Stomach smooth muscle (tissue), 2 donors: Measurements from ENCODE around the gene SUFU.

Experiments used
- H3K27ac ChIP-seq: one replicate; pipeline ENCODE4 v1.7.0; 2013; ENCODE audit warnings: mild to moderate bottlenecking, low read length, inconsistent platforms
- H3K27me3 ChIP-seq, 2 donors: one replicate each; pipeline ENCODE4 v1.7.0; 2013; ENCODE audit warnings: low read length in 2 of 2; ENCODE audit not compliant: insufficient read depth in 2 of 2, control insufficient read depth in 1 of 2
- H3K36me3 ChIP-seq, 2 donors: one replicate each; pipeline ENCODE4 v1.7.0; 2013; ENCODE audit warnings: low read length in 2 of 2; ENCODE audit not compliant: control insufficient read depth in 2 of 2, insufficient read depth in 2 of 2
- H3K4me1 ChIP-seq: one replicate; pipeline ENCODE4 v1.7.0; 2013; ENCODE audit warnings: low read length; ENCODE audit not compliant: control insufficient read depth, insufficient read depth
- H3K4me3 ChIP-seq, 2 donors: one replicate each; pipeline ENCODE4 v1.7.0; 2013; ENCODE audit warnings: low read length in 2 of 2
- H3K9ac ChIP-seq, 2 donors: one replicate each; pipeline ENCODE4 v1.7.0; 2013; ENCODE audit warnings: low read length in 2 of 2, mild to moderate bottlenecking in 1 of 2
- H3K9me3 ChIP-seq, 2 donors: one replicate each; pipeline ENCODE4 v1.7.0; 2013; ENCODE audit warnings: low read length in 2 of 2; ENCODE audit not compliant: control insufficient read depth in 2 of 2
- donor health status: healthy.
- donor health status: Pancreatic carcinoma.

Gene SUFU

DNA sequence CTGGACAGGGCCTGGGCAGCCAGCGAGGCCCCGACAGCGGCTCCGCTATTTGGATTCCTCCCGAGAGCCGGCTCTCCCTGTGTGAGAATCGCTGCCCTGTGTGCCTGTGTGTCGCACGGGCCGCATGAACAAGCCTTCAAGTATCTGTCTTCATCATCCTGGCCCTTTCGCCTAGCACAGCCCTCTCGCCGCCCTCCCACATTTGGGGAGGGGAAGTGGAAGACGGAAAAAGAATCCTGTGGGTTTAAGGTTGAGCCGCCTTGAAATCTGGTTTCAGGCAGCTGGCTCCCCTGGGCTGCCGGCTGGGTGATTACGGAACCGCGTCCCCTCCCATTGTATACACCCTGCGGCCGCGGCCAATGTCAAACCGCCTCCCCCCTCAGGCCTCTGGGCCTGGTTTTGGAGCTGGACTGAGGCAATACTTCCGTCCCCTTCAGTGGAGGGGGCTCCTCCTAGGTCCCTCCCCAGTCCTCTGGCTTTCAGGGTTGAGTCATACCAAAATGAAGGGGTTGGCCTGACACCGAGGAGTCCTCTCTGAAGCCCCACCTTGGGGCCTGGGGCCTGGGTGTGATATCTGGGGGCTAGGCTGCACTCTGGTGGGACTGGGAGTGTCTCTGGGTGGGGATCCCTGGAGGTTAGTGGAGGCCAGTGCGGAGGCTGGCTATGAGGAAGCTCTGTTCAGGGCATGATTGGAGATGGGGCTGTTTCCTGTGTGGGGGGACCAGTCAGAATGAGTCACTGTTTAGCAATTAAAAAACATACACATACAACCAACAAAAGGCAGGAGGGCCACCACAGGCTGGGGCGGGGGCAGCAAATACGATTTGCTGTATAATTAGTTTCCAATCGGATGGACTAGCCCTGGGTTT is 142.2 kb downstream of the SUFU start:
- H3K4me1 ChIP-seq = peaks cover 64% of the 10 kb centered on the region
- no peaks in the 10 kb centered on the region for H3K36me3 ChIP-seq

GRCh38 chr10:102646610-102647442 is 143.1 kb downstream of the SUFU start:
- H3K27ac ChIP-seq = peak overlapping the region; percentile 99
- peak overlapping the region; percentile 78 to 97 for H3K9ac ChIP-seq
- no peaks in the 10 kb centered on the region for H3K27me3 ChIP-seq
- H3K4me3 ChIP-seq = peak overlapping the region; percentile 79 to 92
- peaks cover 0 to 1% of the 10 kb centered on the region in 2 donors for H3K36me3 ChIP-seq
- no peaks in the 10 kb centered on the region for H3K9me3 ChIP-seq
- H3K4me1 ChIP-seq = peaks cover 73% of the 10 kb centered on the region

More for the DNA sequence above, 142.2 kb downstream of the SUFU start:
- peak overlapping the region; percentile 78 to 97 for H3K9ac ChIP-seq
- peak overlapping the region; percentile 79 to 92 for H3K4me3 ChIP-seq
- no peaks in the 10 kb centered on the region for H3K9me3 ChIP-seq
- H3K27ac ChIP-seq = peak overlapping the region; percentile 99
- no peaks in the 10 kb centered on the region for H3K27me3 ChIP-seq

DNA sequence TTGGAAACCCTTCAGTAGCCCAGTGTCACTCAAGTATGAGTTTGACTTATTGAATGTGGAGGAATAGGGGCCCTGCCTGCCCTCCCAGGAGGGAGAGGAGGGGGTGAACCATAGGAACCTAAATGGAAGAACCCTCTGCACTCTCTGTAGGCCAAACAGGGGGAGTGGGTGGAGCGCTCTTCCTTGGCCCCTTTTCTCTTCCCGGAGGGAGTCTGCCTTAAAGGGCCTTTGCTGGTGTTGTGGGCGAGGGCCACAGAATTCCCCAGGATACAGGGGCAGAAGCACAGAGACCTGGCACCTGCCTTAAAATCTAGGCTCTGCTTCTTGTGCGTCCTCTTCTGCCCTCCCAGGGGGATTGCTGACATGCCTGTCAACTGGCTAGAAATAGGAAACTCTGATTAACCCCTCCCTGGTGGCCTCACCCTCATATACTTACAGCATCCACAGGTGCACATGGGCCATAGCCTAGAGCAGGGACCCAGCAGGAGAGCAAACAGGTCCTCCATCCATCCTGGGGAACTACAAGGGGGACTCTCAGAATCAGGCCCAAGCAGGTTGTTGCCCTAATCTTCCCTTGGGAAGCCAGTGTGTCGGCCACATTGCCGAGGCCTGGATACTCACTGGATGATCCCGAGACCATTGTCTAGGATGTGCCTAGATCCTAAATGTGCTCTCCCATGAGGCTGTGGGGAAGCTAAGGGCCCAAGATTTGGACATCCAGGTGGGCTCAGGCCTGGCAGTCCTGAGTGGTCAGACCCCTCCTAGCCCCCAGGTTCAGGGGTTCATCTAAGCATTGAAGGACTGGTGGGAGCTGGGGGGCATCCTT is 143.9 kb downstream of the SUFU start:
- Histone ChIP-seq H3K27me3 (no peaks in the 10 kb centered on the region), H3K9ac (peak overlapping the region; percentile 55 to 78), H3K27ac (peak overlapping the region; percentile 99), H3K4me3 (peak overlapping the region; percentile 79 to 92), H3K9me3 (no peaks in the 10 kb centered on the region), H3K4me1 (peaks cover 77% of the 10 kb centered on the region), H3K36me3 (peaks cover 0 to 3% of the 10 kb centered on the region in 2 donors)

DNA sequence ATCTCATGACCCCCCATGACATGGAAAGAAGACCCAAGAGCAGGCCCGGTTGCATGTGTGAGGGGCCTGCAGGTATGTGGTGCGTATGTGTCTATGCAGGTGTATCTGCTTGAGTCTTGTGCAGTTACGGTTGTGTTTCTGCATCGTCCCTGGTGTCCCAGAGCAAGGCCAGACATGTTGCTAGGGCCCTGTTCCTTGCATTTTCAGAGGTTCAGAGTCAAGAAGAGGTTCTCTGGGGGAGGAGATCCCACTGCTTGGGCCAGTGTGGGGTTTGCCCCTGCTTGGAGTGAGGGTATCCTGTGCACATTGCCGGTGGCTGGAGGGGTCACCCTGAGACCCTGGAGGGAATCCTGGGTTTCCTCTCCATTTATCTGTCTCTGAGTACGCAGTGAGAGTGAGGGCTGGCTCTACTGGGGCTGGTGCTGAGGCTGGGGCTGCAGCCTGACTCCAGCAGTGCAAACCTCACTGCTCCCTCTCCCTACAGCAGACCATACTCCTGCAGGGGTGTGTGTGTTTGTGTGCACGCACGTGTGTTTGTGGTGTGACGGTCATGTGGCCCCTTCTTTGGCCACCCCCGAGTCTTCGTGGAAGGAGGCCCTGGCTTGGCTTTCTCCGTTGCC is 144.6 kb downstream of the SUFU start:
- Histone ChIP-seq H3K27ac (peak overlapping the region; percentile 99), H3K9ac (peak overlapping the region; percentile 37 to 55), H3K4me3 (peak overlapping the region; percentile 45 to 92)

DNA sequence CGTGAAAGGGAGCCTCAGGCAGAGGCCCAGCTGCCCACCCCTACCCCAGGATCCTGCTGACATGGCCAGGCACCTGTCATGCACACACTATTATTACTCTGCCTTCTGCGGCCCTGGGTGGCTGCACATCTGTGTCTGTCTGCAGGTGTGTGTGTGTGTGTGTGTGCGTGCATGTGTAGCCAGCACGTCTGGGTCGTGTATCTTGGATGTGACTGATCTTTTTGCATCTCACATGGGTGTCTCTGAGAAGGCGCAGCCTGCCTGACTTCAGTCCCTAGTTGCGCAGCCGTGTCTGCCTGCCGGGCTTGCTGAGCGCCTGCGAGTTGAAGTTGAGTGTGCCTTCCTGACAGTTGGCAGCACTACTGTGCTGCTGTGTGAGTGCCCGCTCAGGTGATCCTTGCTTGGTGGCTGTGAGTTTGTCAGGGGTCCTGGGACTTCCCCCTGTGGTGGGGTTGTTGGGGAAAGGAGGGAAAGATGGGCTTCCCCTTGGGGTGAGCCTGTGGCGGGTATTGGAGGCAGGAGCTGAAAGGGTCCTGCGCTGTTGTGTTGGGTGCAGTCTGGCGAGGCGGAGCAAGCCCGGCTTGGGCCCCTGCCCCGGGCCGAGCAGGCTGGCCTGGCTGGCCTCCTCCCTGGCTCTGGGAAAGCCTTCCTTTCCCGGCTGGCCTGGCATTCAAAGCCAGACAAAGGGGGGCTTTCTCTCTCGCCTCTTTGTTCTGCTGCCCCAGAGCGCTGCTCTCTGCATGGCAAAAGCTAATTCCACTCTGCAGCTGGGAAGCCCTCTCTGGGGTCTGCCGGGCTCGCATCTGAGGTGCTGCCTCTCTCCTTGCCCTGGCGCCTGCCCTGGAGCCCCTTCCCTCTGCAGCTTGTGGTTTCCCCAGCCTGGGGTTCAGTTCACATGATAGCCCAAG is 145.4 kb downstream of the SUFU start:
- Histone ChIP-seq H3K36me3 (peaks cover 11 to 13% of the 10 kb centered on the region in 2 donors), H3K27me3 (no peaks in the 10 kb centered on the region), H3K4me3 (peak overlapping the region; percentile 45 to 92), H3K9ac (peak overlapping the region; percentile 47 to 50), H3K9me3 (no peaks in the 10 kb centered on the region), H3K27ac (peak overlapping the region; percentile 99), H3K4me1 (peaks cover 87% of the 10 kb centered on the region)

More for the DNA sequence above, 144.6 kb downstream of the SUFU start:
- no peaks in the 10 kb centered on the region for H3K9me3 ChIP-seq
- H3K27me3 ChIP-seq = no peaks in the 10 kb centered on the region
- peaks cover 81% of the 10 kb centered on the region for H3K4me1 ChIP-seq
- H3K36me3 ChIP-seq = peaks cover 5 to 7% of the 10 kb centered on the region in 2 donors

- Histone ChIP-seq H3K4me1 (peaks cover 82% of the 10 kb centered on the region), H3K27me3 (no peaks in the 10 kb centered on the region), H3K36me3 (peaks cover 18 to 19% of the 10 kb centered on the region in 2 donors), H3K9ac (peak overlapping the region in 1 of 2 donors; percentile 50), H3K9me3 (no peaks in the 10 kb centered on the region), H3K4me3 (peak overlapping the region in 1 of 2 donors; percentile 92), H3K27ac (peak overlapping the region; percentile 99)
Observed at GRCh38 chr10:102649797-102650654, 146.3 kb downstream of the SUFU start.

DNA sequence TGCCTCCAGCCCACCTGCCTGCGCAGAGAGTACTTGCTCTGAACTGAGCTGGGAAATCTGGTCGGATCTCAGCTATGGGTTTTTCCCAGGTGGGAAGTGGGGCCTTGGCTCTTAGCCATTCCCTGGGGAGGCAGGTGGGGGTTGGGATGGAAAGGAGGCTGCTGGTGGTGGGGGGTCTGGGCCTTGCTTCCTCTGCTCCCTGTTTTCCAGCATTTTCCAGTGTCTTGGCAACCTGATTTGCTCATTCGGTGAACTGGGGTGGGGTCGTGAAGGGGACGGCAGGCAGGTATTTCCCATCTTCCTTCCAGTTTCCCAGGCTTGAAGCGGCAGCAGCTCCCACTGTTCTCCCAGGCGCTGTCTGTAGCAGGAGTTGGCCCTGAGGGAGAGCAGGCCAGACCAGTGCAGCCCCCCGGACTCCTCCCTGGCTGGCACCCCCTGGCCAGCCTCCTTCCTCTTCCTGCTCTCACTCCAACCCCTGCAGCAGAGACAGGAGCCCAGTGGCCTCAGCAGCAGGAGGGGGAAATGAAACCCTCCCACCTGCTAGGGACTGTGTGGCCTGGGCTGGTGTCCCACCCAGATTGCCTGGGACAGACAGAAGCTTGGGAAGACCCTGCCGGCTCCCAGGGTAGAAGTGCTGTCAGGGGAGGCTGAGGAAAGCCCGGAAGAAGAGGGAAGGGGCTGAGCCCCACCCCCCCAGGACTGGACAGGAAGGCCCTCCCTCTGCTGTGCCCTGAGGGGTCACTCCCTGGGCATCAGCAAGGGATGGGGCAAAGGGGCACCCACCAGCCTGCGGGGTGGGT is 147.1 kb downstream of the SUFU start:
- no peak overlapping the region for H3K9ac ChIP-seq
- peaks cover 74% of the 10 kb centered on the region for H3K4me1 ChIP-seq
- no peaks in the 10 kb centered on the region for H3K9me3 ChIP-seq
- H3K27me3 ChIP-seq = no peaks in the 10 kb centered on the region
- H3K4me3 ChIP-seq = no peak overlapping the region
- no peak overlapping the region for H3K27ac ChIP-seq
- H3K36me3 ChIP-seq = peaks cover 26 to 27% of the 10 kb centered on the region in 2 donors

- Histone ChIP-seq H3K36me3 (peaks cover 31 to 34% of the 10 kb centered on the region in 2 donors), H3K4me3 (no peak overlapping the region), H3K9ac (no peak overlapping the region), H3K27me3 (no peaks in the 10 kb centered on the region), H3K4me1 (peaks cover 66% of the 10 kb centered on the region), H3K27ac (no peak overlapping the region), H3K9me3 (no peaks in the 10 kb centered on the region)
Observed at GRCh38 chr10:102651455-102652169, 147.8 kb downstream of the SUFU start.
